ENCODE measurements around the gene PAFAH1B1.

PAFAH1B1 gene

DNA sequence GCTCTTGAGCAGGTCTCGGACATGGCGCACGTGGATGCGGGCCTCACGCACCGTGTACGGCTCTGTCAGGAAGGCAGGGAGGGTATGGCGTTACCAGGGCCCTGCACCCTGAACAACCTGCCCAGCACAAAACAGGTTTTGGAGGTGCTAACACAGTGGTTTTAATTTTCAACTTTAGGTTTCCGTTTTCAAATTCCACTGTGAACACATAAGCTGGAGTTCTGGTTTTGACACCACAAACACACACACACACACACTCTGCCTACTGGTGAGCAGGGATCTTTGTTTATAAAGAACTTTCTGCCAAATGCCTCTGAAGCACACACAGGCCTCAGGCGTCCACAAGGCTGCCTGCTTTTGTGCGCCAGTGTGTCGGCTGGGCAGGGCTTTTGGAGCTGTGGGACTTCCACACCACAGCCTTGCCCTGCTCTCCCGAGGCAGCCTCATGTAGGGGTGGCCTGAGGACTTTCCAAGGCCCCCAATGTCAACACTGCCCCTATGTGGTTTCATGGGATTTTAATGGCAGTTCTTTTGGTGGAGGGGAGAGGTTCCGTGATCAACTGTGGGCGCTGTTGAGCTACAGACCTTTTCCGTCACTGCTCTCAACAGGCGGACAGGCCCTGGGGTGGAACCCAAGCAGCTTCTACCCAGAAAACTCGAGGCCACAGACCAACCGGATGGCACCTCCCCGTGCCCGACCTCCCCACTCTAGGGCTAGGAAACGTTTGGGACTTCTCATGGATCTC, 108.7 kb downstream of the PAFAH1B1 start:
- H3K9ac ChIP-seq (ENCODE audit: low read depth, low read length): no peak overlapping the region
- H3K36me3 ChIP-seq (ENCODE audit: insufficient read depth, low read length): peaks cover 49% of the 10 kb centered on the region
- no peak overlapping the region for H3K4me3 ChIP-seq (ENCODE audit: low read length)
- peaks cover 23% of the 10 kb centered on the region for H3K4me1 ChIP-seq (ENCODE audit: control insufficient read depth, insufficient read depth, low read length)
- H3K4me2 ChIP-seq (ENCODE audit: low read length): no peak overlapping the region
- no peaks in the 10 kb centered on the region for H3K9me3 ChIP-seq (replicated peaks; ENCODE audit: low read length)
- H3K27me3 ChIP-seq (ENCODE audit: control insufficient read depth, insufficient read depth, low read length): no peaks in the 10 kb centered on the region

DNA sequence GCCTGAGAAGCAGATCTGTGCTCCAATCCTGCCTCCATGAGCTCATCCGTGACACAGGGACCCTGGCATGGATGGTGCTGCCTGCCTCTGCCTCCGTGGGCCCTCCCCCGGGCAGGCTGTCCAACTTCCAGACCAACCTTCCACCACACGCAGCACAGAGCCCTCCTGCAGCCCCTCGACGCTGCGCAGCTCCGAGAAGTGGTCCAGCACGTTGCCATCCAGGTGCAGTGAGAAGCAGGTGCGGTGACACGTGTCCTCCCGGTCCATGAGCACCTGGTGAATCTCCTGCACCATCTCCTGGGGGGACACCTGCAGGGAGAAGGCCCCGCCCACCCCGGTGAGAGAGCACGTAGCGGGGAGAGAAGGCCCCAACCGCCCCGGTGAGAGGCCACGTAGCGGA, 109.7 kb downstream of the PAFAH1B1 start:
- no peak overlapping the region for H3K4me3 ChIP-seq (ENCODE audit: low read length)
- H3K9ac ChIP-seq (ENCODE audit: low read depth, low read length): no peak overlapping the region
- no peaks in the 10 kb centered on the region for H3K9me3 ChIP-seq (replicated peaks; ENCODE audit: low read length)
- H3K4me1 ChIP-seq (ENCODE audit: control insufficient read depth, insufficient read depth, low read length): peaks cover 33% of the 10 kb centered on the region
- peaks cover 43% of the 10 kb centered on the region for H3K36me3 ChIP-seq (ENCODE audit: insufficient read depth, low read length)
- no peaks in the 10 kb centered on the region for H3K27me3 ChIP-seq (ENCODE audit: control insufficient read depth, insufficient read depth, low read length)
- no peak overlapping the region for H3K4me2 ChIP-seq (ENCODE audit: low read length)

DNA sequence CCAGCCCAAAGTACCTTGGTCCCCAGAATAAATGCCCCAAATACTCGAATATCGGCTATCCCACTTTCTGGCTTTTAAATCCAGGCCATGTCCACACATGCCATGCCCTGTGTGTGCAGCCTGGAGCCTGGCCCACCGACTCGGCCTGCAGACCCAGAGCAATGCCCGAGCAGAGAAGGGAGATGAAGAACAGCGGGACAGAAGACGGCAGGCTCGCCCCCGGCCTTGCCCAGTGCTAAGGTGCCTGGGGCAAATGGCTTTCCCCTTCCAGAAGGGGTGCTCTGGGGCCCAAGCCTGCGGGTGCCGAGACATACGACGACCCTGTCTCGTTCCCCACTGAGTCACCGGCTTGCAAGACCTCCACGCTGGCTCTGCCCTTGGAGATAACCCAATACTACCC, 110.2 kb downstream of the PAFAH1B1 start:
- peaks cover 37% of the 10 kb centered on the region for H3K4me1 ChIP-seq (ENCODE audit: control insufficient read depth, insufficient read depth, low read length)
- no peak overlapping the region for H3K4me3 ChIP-seq (ENCODE audit: low read length)
- H3K27me3 ChIP-seq (ENCODE audit: control insufficient read depth, insufficient read depth, low read length): no peaks in the 10 kb centered on the region
- H3K4me2 ChIP-seq (ENCODE audit: low read length): no peak overlapping the region
- peaks cover 39% of the 10 kb centered on the region for H3K36me3 ChIP-seq (ENCODE audit: insufficient read depth, low read length)
- no peak overlapping the region for H3K9ac ChIP-seq (ENCODE audit: low read depth, low read length)
- no peaks in the 10 kb centered on the region for H3K9me3 ChIP-seq (replicated peaks; ENCODE audit: low read length)

DNA sequence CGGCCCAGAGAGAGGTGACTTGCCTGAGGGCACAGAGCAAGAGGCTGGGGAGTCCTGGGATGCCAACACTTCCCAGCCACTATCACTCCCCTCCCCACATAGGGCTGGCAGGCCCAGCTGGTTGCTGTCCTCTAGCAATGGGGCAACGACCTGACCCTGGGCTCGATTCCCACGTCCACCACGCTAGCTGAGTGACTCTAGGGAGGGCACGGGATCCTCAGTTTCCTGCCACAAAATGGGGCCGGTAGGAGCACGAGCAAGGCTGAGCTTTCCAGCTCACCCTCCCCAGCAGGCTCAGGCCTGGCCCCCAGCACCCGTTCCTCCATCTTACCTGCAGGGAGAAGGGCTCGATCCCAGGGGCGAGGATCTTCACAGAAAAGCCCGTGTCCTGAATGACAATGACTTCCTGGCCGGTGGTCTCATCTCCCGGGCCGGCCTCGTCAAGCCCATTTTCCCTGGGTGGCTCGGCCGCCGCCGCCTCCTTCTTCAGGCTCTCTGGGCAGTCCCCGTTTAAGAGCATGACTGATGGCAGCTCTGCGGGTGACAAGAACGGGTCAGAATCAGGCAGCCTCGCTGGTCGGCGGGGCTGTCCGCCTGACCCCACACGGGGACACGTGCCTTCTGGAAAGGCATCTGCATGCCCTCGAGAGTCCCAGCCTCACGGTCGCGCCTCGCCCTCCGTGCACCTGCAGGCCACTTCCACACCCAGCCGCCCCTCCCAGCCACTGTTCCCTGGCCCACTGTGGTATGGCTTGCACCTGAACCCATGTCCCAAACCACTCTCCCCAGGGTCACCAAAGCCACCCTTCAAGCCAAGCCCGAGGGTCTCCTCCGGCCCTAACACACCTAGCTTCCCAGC, 110.8 kb downstream of the PAFAH1B1 start:
- H3K4me3 ChIP-seq (ENCODE audit: low read length): no peak overlapping the region
- peaks cover 44% of the 10 kb centered on the region for H3K4me1 ChIP-seq (ENCODE audit: control insufficient read depth, insufficient read depth, low read length)
- no peaks in the 10 kb centered on the region for H3K9me3 ChIP-seq (replicated peaks; ENCODE audit: low read length)
- H3K27me3 ChIP-seq (ENCODE audit: control insufficient read depth, insufficient read depth, low read length): no peaks in the 10 kb centered on the region
- no peak overlapping the region for H3K4me2 ChIP-seq (ENCODE audit: low read length)
- no peak overlapping the region for H3K9ac ChIP-seq (ENCODE audit: low read depth, low read length)
- H3K36me3 ChIP-seq (ENCODE audit: insufficient read depth, low read length): peaks cover 34% of the 10 kb centered on the region

DNA sequence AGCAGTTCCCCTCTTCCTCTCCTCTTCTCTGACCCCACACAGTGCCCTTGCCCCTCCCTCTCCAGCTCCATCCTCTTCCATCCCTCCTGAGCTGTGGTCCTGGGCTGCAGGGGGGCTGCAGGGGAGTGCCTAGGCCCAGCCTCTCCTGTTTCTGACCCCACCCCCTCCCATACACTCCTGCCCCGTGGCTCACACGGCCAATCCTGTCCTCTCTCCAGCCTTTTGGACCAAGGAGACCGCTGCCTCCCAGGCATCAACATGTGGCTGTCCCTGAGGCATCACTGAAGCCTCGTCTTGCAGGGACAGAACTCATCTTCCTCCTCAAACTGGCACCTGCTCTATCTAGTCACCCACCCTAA, 111.4 kb downstream of the PAFAH1B1 start:
- H3K9ac ChIP-seq (ENCODE audit: low read depth, low read length): no peak overlapping the region
- H3K9me3 ChIP-seq (replicated peaks; ENCODE audit: low read length): no peaks in the 10 kb centered on the region
- H3K4me1 ChIP-seq (ENCODE audit: control insufficient read depth, insufficient read depth, low read length): peaks cover 50% of the 10 kb centered on the region
- no peak overlapping the region for H3K4me3 ChIP-seq (ENCODE audit: low read length)
- H3K36me3 ChIP-seq (ENCODE audit: insufficient read depth, low read length): peaks cover 32% of the 10 kb centered on the region
- no peak overlapping the region for H3K4me2 ChIP-seq (ENCODE audit: low read length)
- H3K27me3 ChIP-seq (ENCODE audit: control insufficient read depth, insufficient read depth, low read length): no peaks in the 10 kb centered on the region

DNA sequence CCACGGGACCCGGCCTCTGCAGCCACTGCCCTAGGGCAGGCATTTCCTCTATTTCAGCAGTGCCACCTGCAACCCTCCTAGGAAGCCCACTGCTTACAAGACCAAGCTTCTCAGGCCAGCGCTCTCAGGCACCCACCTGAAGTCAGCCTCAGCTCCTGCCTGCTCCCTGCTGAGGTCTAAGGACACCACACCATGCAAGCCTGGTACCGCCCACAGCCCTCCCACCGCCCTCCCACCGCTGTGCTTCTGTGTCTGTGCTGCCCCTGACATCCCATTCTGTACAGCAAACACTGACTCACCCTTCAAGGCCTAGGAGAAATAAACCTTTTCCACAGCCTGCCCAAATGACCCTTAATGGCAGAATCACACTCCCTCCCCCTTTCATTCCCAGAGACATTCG, 111.8 kb downstream of the PAFAH1B1 start:
- H3K4me1 ChIP-seq (ENCODE audit: control insufficient read depth, insufficient read depth, low read length): peaks cover 54% of the 10 kb centered on the region
- H3K9ac ChIP-seq (ENCODE audit: low read depth, low read length): peak overlapping the region; percentile 4
- no peak overlapping the region for H3K4me3 ChIP-seq (ENCODE audit: low read length)
- H3K27me3 ChIP-seq (ENCODE audit: control insufficient read depth, insufficient read depth, low read length): no peaks in the 10 kb centered on the region
- H3K9me3 ChIP-seq (replicated peaks; ENCODE audit: low read length): no peaks in the 10 kb centered on the region
- H3K36me3 ChIP-seq (ENCODE audit: insufficient read depth, low read length): peaks cover 28% of the 10 kb centered on the region
- peak overlapping the region; percentile 24 for H3K4me2 ChIP-seq (ENCODE audit: low read length)

DNA sequence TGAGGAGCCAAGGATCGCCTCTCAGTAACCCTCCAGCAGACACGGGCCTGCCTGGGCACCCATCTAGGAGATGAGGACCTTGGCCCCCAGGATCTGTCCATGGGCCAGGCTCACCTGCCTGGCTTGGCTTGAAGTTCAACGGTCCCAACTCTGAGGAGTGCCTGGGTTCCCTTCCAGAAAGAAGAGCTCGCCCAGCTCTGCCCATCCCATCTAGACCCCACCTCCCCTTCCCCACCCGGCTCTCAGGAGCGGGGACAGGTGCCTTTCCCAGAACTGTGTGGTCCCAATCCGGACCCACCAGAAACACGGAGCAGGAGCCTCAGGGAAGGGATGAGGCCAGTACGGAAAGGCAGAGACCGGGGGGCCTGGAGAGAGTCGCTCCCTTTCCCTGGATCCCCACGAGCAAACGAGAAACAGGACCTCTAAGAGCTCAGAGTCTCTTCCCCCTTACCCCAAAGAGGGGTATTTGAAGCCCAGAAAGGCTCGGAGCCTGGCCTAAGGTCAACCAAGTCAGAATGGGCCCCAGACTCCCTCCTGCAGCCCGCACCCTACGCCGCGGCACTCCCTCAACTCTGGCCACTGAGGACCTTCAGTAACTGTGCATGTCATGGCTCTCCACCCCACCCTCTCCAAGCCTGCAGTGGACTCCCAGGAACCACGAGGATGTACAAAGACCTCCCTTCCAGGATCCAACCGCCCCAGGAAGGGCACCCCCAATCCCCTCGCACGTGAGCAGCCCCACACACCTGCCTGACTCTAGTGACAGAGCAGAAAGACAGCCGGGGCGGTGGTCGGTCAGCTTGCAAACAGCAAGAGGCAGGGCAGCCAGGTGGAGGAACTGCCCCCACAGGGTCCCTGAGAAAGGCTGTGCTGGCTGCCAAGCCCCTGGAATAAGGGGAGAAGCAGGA, 112.7 kb downstream of the PAFAH1B1 start:
- Histone ChIP-seq H3K4me2 (ENCODE audit: low read length) (peak overlapping the region; percentile 24), H3K27me3 (ENCODE audit: control insufficient read depth, insufficient read depth, low read length) (no peaks in the 10 kb centered on the region), H3K36me3 (ENCODE audit: insufficient read depth, low read length) (peaks cover 19% of the 10 kb centered on the region), H3K4me1 (ENCODE audit: control insufficient read depth, insufficient read depth, low read length) (peaks cover 62% of the 10 kb centered on the region), H3K9me3 (replicated peaks; ENCODE audit: low read length) (no peaks in the 10 kb centered on the region), H3K9ac (ENCODE audit: low read depth, low read length) (peak overlapping the region; percentile 4), H3K4me3 (ENCODE audit: low read length) (no peak overlapping the region)

DNA sequence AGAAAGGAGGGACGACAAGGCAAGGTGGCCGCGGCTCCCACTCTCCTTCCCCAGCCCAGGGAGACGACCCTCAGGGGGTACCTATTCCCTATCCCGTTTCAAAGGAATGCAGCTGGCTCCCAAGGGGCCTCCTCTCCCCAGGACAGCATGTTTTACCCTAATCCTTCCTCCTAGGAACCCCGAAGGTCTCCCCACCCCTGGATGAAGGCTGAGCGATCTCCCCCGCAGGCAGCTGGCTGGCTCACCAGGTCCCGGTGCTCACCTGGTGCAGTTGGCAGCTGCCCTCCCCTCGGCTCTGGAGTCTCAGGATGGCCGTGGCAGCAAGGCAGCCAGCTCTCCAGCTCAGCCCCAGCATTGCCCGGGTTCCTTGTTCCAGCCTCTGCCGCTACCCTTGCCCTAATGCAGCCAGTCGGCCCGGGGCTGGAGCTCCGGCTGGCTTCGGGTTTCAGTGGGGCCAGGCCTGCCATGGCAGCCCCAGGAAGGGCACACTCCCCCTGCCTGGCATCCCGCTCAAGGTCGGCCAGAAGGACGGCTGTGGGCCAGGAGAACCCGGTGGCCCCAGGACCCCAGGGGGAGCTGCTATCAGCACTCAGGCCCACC, 113.6 kb downstream of the PAFAH1B1 start:
- Histone ChIP-seq H3K27me3 (ENCODE audit: control insufficient read depth, insufficient read depth, low read length) (no peaks in the 10 kb centered on the region), H3K36me3 (ENCODE audit: insufficient read depth, low read length) (peaks cover 17% of the 10 kb centered on the region), H3K4me1 (ENCODE audit: control insufficient read depth, insufficient read depth, low read length) (peaks cover 64% of the 10 kb centered on the region), H3K4me2 (ENCODE audit: low read length) (peak overlapping the region; percentile 99), H3K9ac (ENCODE audit: low read depth, low read length) (peak overlapping the region; percentile 80), H3K9me3 (replicated peaks; ENCODE audit: low read length) (no peaks in the 10 kb centered on the region), H3K4me3 (ENCODE audit: low read length) (peak overlapping the region; percentile 37)

DNA sequence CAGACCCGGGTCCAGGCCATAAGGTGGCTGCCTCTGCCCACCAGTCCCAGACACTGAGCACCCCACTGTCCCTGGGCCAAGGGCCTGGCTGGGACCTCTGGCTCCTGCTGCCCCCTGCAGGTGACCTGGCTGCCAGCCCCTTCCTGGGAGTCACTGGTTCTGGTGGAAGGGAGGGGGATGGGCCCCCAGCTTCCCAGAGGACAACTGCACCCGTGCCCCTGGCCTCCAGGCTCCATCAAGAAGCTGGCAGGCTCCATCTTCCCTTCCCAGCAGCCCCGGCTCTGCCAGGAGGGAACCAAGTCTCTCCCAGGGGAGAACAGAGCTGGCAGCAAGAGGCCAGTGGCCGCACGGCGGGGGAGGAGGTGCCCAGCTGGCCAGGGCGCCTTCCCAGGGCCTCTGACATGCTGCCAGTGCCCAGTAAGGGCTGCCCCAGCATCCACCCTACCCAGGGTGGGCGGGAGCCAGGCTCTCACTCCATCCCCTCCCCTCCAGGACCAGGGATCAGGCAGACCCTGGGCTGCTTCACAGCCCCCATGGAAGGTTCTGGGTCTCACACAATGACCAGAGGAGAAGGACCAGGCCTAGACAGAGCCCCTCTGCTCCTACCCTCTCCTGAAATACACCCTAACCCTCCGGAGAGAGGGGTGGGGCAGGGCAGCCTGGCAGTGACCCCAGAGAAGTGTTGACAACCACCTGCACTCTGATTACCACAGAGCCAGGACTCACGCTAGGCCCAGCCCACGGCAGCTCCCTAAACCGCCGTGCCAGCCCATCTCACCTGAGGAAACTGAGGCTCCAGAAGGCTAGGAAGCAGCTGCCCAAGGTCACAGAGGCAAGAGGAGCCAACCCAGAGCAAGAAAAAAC, 114.5 kb downstream of the PAFAH1B1 start:
- Histone ChIP-seq H3K4me3 (ENCODE audit: low read length) (peak overlapping the region; percentile 32), H3K36me3 (ENCODE audit: insufficient read depth, low read length) (peaks cover 11% of the 10 kb centered on the region), H3K9me3 (replicated peaks; ENCODE audit: low read length) (no peaks in the 10 kb centered on the region), H3K9ac (ENCODE audit: low read depth, low read length) (peak overlapping the region; percentile 80), H3K27me3 (ENCODE audit: control insufficient read depth, insufficient read depth, low read length) (no peaks in the 10 kb centered on the region), H3K4me1 (ENCODE audit: control insufficient read depth, insufficient read depth, low read length) (peaks cover 71% of the 10 kb centered on the region), H3K4me2 (ENCODE audit: low read length) (peak overlapping the region; percentile 99)

DNA sequence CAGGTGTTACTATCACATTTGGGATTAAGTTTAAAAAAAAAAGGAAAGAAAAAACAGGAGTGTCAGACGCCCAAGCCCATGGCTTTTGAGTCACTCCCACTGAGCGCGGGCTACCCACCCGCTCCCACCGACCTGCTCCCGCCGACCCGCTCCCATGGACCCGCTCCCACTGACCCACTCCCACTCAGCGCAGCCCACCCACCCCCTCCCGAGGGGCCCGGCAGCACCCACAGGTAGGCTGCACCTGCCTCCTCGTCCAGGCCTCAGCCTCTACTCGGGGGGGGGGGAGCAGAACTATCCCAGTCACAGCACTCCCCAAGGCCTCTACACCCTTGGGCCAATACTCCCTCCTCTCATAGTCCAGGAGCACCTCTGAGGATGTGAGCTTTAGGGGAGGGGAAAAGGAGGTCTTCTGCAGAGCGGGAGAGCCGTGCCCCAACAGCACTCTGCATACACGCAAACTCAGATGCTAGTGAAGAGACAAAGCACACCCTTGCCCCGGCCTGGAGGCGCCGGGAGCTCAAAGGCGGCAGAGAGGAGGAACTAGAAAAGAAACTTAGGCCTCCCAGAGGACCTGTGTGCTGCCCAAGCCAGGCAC, 115.2 kb downstream of the PAFAH1B1 start:
- peaks cover 7% of the 10 kb centered on the region for H3K36me3 ChIP-seq (ENCODE audit: insufficient read depth, low read length)
- peak overlapping the region; percentile 99 for H3K4me2 ChIP-seq (ENCODE audit: low read length)
- H3K4me3 ChIP-seq (ENCODE audit: low read length): peak overlapping the region; percentile 45
- peak overlapping the region; percentile 80 for H3K9ac ChIP-seq (ENCODE audit: low read depth, low read length)
- H3K27me3 ChIP-seq (ENCODE audit: control insufficient read depth, insufficient read depth, low read length): no peaks in the 10 kb centered on the region
- no peaks in the 10 kb centered on the region for H3K9me3 ChIP-seq (replicated peaks; ENCODE audit: low read length)
- peaks cover 71% of the 10 kb centered on the region for H3K4me1 ChIP-seq (ENCODE audit: control insufficient read depth, insufficient read depth, low read length)
